Spinal cord (tissue), 10 donors: ENCODE measurements around the gene LRP1B. TPM values are rescaled to one million over a fixed set of nuclear protein-coding genes. Genes with fewer than 3 reads are reported as not detected.

Experiments used
- DNase-seq, 6 donors: peaks; one replicate each; pipeline versions ENCODE4 v3.0.0 to v3.0.0-alpha.2; 2013 to 2015; ENCODE audit warnings: low spot score in 6 of 6, low read depth in 4 of 6
- H3K27ac ChIP-seq: one replicate; pipeline ENCODE4 v1.5.1; 2013; ENCODE audit warnings: low read depth, low read length, control low read depth
- H3K27me3 ChIP-seq: one replicate; pipeline ENCODE4 v1.6.1; 2013; ENCODE audit warnings: low read length; ENCODE audit not compliant: control insufficient read depth, insufficient read depth
- H3K36me3 ChIP-seq: one replicate; pipeline ENCODE4 v1.6.1; 2013; ENCODE audit warnings: low read length; ENCODE audit not compliant: control insufficient read depth, insufficient read depth
- H3K4me1 ChIP-seq: one replicate; pipeline ENCODE4 v1.6.1; 2013; ENCODE audit warnings: low read length; ENCODE audit not compliant: control insufficient read depth, insufficient read depth
- H3K4me3 ChIP-seq: one replicate; pipeline ENCODE4 v1.5.1; 2013; ENCODE audit warnings: low read depth, low read length, control low read depth
- H3K9me3 ChIP-seq: one replicate; pipeline ENCODE4 v1.6.1; 2013; ENCODE audit warnings: low read length; ENCODE audit not compliant: control insufficient read depth, insufficient read depth
- WGBS: methylation state at CpG from one replicate; pipeline ENCODE4 v1.1.5; 2013; ENCODE audit warnings: missing lambda C conversion rate; ENCODE audit not compliant: insufficient coverage; 5-methylcytosine and 5-hydroxymethylcytosine counted together
- polyA plus RNA-seq, 2 donors: library from polyadenylated mRNA; unstranded; fragments of 120-200 nt; gene quantifications; one replicate each; pipeline ENCODE4 v1.2.1, GENCODE V29; 2013; ENCODE audit not compliant: insufficient read length in 2 of 2
- total RNA-seq, 2 donors: library from RNA; depleted of rRNA in 1 of 2; stranded (reverse); fragments of 120-200 nt in 1 of 2; fragments of >200 nt in 1 of 2; gene quantifications; one replicate each; pipeline versions ENCODE4 v1.2.3 to v1.2.4, GENCODE V29; 2013 to 2014
- donor health status: healthy.

The LRP1B gene
- total and polyA plus RNA-seq, 4 donors = 22.1 to 70.2 (median 32.1) TPM

DNA sequence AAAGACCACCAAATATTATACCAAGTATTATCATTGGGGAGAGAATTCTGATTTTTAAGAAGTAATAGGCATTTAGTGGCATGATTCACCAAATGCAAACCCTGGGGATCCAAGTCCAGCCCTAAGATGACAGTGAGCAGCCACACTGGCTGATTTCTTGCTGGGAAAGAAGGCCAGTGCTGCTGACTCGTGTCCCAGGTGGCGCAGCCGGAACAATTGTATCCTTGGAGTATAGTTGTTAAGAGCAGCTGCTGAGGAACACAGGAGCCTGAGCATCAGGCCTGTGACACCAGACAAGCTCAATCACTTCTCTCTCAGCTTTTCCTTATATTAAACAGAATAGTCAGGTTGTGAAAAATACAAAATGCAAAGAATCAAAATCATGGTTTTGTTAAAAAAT lies 48.4 kb downstream of the LRP1B start:
- Histone ChIP-seq H3K4me3 (no peak overlapping the region), H3K27me3 (no peaks in the 10 kb centered on the region), H3K27ac (no peak overlapping the region), H3K4me1 (no peaks in the 10 kb centered on the region), H3K9me3 (no peaks in the 10 kb centered on the region), H3K36me3 (no peaks in the 10 kb centered on the region)
- no peak for DNase-seq
- 83% methylated on average over 3 of the region's 3 CpGs for WGBS

DNA sequence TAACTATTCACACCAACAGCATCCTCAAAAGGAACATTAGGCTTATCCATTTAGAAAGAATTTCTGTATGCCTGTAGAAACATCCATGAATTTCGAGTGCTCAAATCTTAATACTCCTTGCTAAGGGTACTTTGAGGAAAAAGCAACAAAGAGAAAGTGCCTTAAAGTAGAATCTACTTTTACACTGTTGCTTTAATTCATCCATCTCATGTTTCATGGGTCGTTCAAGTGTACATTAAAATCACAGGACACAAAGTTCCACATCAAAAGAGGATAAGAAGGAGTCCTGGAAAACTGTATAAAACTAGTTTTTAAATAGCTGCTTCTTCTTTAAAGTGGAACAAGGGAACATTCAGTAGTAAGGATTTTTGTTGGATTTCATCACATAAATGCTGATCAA lies 54.5 kb downstream of the LRP1B start:
- no peak for DNase-seq
- Histone ChIP-seq H3K4me1 (no peaks in the 10 kb centered on the region), H3K4me3 (no peak overlapping the region), H3K27ac (no peak overlapping the region), H3K27me3 (no peaks in the 10 kb centered on the region), H3K36me3 (no peaks in the 10 kb centered on the region), H3K9me3 (no peaks in the 10 kb centered on the region)
- WGBS = no CpG with 5 or more reads among the region's 2 CpGs

DNA sequence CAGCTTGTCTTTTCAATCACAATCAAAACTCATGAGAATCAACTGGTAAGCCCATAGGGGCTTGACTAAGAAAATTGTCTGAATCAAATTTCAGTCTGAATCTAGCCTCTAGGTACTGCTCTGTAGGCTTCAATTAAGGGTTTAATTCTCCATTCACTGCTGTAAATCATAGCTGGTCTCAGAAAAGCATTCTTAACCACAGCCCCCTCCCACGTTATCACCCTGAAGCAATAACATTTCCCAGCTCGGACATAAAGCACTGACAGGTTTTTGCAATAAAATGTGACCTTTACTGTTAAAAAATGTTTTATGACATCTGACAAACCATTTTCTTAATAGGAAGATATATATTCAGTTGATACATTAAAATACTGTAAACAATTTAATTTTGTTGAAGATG lies 55.0 kb downstream of the LRP1B start:
- H3K4me3 ChIP-seq = no peak overlapping the region
- H3K36me3 ChIP-seq = no peaks in the 10 kb centered on the region
- no peaks in the 10 kb centered on the region for H3K27me3 ChIP-seq
- no peak for DNase-seq
- H3K9me3 ChIP-seq = no peaks in the 10 kb centered on the region
- WGBS = no CpG with 5 or more reads among the region's 2 CpGs
- H3K4me1 ChIP-seq = no peaks in the 10 kb centered on the region
- no peak overlapping the region for H3K27ac ChIP-seq

DNA sequence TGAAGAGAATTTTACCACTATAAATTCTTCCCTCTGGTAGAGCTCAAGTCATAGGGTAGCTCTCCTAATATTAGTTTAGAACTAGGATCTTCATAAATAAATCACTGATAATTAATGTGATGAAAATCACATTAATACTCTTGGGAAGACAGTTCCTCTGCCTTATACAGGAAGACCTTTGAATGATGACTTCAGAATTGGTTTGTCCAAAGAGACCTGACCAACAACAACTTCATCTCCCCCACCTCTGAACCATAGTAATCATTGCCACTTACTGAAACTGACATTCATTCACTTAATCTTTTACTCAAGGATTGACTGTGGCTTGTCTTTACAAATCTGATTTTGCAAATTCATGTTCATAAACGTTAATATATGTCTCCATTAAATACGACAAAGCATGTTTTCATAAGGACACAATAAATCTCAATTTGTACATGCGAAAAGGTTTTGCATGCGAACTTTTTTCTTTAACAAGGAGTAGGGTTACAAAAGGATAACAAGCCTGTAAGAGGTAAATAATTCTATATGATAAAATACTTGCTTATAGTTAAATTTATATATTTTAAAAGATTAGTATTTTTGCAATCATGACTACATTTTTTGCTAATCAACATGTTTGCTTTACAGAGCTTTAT lies 61.4 kb downstream of the LRP1B start:
- no peaks in the 10 kb centered on the region for H3K27me3 ChIP-seq
- H3K27ac ChIP-seq = no peak overlapping the region
- WGBS = no CpG with 5 or more reads among the region's 4 CpGs
- no peaks in the 10 kb centered on the region for H3K9me3 ChIP-seq
- DNase-seq = no peak
- no peak overlapping the region for H3K4me3 ChIP-seq
- H3K4me1 ChIP-seq = no peaks in the 10 kb centered on the region
- H3K36me3 ChIP-seq = no peaks in the 10 kb centered on the region

DNA sequence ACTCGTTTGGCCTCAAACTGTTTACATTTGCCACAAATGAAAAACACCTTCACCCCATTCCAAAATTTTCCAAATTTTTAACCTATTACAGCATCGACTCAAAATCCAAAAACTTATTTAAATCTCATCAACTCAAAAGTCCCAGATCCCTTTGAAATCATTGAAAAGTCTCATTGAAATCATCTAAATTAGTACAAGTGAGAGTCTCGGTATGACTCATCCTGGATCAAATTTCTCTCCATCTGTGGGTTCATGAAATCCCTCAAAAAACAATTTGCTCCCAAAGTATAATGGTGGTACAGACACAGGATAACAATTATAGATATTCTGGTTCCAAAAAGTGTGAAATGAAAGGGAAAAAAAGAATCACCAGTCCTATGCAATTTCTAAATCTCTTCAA lies 65.1 kb downstream of the LRP1B start:
- no peaks in the 10 kb centered on the region for H3K4me1 ChIP-seq
- WGBS = 86% methylated on average over 1 of the region's 3 CpGs
- no peaks in the 10 kb centered on the region for H3K36me3 ChIP-seq
- no peak for DNase-seq
- no peak overlapping the region for H3K4me3 ChIP-seq
- H3K27ac ChIP-seq = no peak overlapping the region
- H3K27me3 ChIP-seq = no peaks in the 10 kb centered on the region
- no peaks in the 10 kb centered on the region for H3K9me3 ChIP-seq

DNA sequence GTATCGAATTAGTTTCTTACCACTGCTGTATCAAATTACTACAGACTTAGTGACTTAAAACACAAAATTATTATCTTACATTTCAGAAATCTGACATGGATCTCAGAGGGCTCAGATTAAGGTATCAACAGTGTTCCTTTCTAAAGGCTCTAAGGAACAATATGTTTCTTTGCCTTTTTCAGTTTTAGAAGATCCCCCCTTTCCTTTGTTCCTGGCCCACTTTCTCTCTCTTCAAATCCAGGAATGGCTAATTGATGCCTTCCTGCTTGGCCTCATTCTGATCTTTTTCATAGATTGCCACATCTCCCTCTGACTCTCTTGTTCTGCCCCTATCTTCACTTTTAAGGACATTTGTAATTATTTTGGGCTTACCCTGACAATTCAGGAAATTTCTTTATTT lies 65.7 kb downstream of the LRP1B start:
- no peaks in the 10 kb centered on the region for H3K4me1 ChIP-seq
- 100% methylated on average over 1 of the region's 1 CpG for WGBS
- no peak overlapping the region for H3K27ac ChIP-seq
- no peak for DNase-seq
- no peaks in the 10 kb centered on the region for H3K36me3 ChIP-seq
- no peak overlapping the region for H3K4me3 ChIP-seq
- no peaks in the 10 kb centered on the region for H3K27me3 ChIP-seq
- no peaks in the 10 kb centered on the region for H3K9me3 ChIP-seq

DNA sequence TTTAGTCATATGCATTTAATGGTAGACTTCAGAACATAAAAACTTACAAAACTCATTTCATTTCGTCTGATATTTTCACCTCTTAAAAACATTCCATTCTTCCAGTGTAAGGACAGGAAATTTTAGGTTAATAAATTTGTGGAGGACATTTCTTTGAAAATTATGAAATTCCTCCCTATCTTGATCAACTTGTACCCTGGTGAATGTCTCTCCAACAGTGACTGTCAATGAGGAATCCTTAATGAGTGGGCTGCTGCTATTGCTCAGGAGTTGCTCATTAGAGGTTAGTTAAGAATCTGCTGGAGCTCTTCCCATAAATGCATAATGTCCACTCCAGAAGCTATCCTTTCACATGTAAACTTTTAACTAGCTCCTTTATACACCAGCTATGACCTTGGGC lies 69.1 kb downstream of the LRP1B start:
- Histone ChIP-seq H3K36me3 (no peaks in the 10 kb centered on the region), H3K4me1 (no peaks in the 10 kb centered on the region), H3K27ac (no peak overlapping the region), H3K4me3 (no peak overlapping the region), H3K9me3 (no peaks in the 10 kb centered on the region), H3K27me3 (no peaks in the 10 kb centered on the region)
- DNase-seq = no peak
- no CpG with 5 or more reads among the region's 1 CpG for WGBS

DNA sequence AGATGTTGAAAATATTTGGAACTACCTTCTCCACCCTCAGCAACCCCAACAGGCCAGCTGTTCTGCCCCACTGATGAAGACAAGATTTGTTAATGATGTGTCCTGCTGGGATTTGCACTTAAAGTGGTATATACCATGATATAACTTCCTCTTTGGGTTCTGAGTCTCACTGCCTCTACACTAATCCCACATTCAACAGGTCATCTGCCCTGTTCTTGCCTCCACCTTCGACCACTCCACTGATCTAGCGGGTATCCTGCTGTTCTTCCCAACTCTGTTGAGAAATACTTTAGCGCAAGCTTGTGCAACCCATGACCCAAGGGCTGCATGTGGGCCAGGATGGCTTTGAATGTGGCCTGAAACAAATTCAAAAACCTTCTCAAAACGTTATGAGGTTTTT lies 72.7 kb downstream of the LRP1B start:
- Histone ChIP-seq H3K4me1 (no peaks in the 10 kb centered on the region), H3K27me3 (no peaks in the 10 kb centered on the region), H3K36me3 (no peaks in the 10 kb centered on the region), H3K9me3 (no peaks in the 10 kb centered on the region), H3K27ac (no peak overlapping the region), H3K4me3 (no peak overlapping the region)
- 96% methylated on average over 4 of the region's 4 CpGs for WGBS
- no peak for DNase-seq

DNA sequence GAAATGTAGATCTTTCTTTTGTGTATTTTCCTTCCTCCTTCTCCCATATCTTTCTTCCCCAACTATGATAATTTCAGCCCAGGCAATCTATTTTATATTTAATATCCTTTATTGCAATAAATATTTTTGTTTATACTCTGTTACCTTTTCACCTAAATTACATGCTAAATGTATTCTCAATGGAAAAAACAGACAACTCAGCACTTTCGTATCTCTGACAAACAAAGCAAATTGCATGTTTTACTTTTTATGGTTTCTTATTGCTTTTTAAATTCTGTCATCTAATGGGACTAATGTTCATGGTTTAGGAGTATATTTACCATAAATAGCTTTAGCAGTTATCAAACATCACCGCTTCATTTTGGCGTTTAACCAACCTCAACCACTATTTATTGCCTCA lies 74.0 kb downstream of the LRP1B start:
- no peak overlapping the region for H3K27ac ChIP-seq
- H3K9me3 ChIP-seq = no peaks in the 10 kb centered on the region
- H3K36me3 ChIP-seq = no peaks in the 10 kb centered on the region
- no peaks in the 10 kb centered on the region for H3K4me1 ChIP-seq
- DNase-seq = no peak
- H3K4me3 ChIP-seq = no peak overlapping the region
- no peaks in the 10 kb centered on the region for H3K27me3 ChIP-seq
- WGBS = no CpG with 5 or more reads among the region's 3 CpGs

DNA sequence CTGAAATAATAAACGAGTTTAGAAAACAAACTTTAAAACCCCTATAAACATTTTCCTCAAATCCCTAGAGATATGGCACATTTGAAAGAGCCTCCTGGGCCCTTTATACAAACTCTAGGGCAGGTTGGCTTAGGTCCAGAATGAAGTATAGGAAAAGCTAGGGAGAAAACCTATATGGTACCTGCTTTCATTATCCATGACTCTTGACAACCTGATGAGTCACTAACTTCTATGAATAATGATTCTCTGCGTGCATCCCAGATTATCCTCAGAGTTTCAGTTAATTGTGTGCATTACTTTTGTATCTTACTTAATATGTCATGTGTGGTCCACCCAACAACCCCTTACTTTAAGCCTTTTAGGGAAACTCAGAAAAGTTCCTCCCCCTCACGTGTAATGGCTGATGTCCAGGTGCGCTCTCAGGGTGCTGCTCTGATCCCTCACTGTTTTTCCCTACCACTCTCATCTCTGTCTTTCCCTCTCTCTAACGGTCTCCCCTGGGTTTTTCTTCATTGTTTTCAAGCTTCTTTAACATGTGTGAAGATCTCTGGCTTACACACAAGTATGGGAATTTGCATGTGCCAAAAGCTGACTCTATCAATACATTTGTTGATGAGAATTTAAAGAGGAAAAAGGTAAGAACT lies 78.5 kb downstream of the LRP1B start:
- DNase-seq = no peak
- Histone ChIP-seq H3K27me3 (no peaks in the 10 kb centered on the region), H3K4me1 (no peaks in the 10 kb centered on the region), H3K27ac (no peak overlapping the region), H3K36me3 (no peaks in the 10 kb centered on the region), H3K9me3 (no peaks in the 10 kb centered on the region), H3K4me3 (no peak overlapping the region)
- WGBS = 70% methylated on average over 2 of the region's 5 CpGs
